Measurements from ENCODE around the gene MEI1. TPM values are rescaled to one million over a fixed set of nuclear protein-coding genes. Genes with fewer than 3 reads are reported as not detected.

MEI1 gene
- total RNA-seq, 1 experiment from 2014 or later, result 4.9 TPM

Small RNAs within 50 kb of the gene (small RNA-seq; reads per million reads assigned to genes)
- gene HMGN2P10 (not detected), gene RF00019 (not detected), gene RNU6-476P (not detected), gene RNU6ATAC22P (not detected)

Other genes with a start within 250 kb of the MEI1 start
- gene PHF5A, start 230.8 kb upstream of the MEI1 start, total RNA-seq (2014; rRNA removed; shearing (Covaris generic); ENCODE audit: low replicate concordance), result 43.2 and 90.3 TPM in 2 replicates
- 67.7 and 102 TPM in 2 replicates for gene ACO2, start 230.4 kb upstream of the MEI1 start, total RNA-seq (2014; rRNA removed; shearing (Covaris generic); ENCODE audit: low replicate concordance)
- gene POLR3H, start 155.0 kb upstream of the MEI1 start, total RNA-seq (2014; rRNA removed; shearing (Covaris generic); ENCODE audit: low replicate concordance), result 13.2 and 17.1 TPM in 2 replicates
- not detected in 2 replicates for gene CSDC2, start 138.5 kb upstream of the MEI1 start, total RNA-seq (2014; rRNA removed; shearing (Covaris generic); ENCODE audit: low replicate concordance)
- 10.0 and 15.2 TPM in 2 replicates for gene PMM1, start 109.7 kb upstream of the MEI1 start, total RNA-seq (2014; rRNA removed; shearing (Covaris generic); ENCODE audit: low replicate concordance)
- 27.9 and 76.0 TPM in 2 replicates for gene DESI1, start 78.5 kb upstream of the MEI1 start, total RNA-seq (2014; rRNA removed; shearing (Covaris generic); ENCODE audit: low replicate concordance)
- gene XRCC6, start 78.2 kb upstream of the MEI1 start, total RNA-seq (2014; rRNA removed; shearing (Covaris generic); ENCODE audit: low replicate concordance), result 173 and 248 TPM in 2 replicates
- 148 and 185 TPM in 2 replicates for gene SNU13, start 10.6 kb upstream of the MEI1 start, total RNA-seq (2014; rRNA removed; shearing (Covaris generic); ENCODE audit: low replicate concordance)
- 4.4 and 12.5 TPM in 2 replicates for gene CCDC134, start 101.2 kb downstream of the MEI1 start, total RNA-seq (2014; rRNA removed; shearing (Covaris generic); ENCODE audit: low replicate concordance)
- gene SREBF2, start 133.6 kb downstream of the MEI1 start, total RNA-seq (2014; rRNA removed; shearing (Covaris generic); ENCODE audit: low replicate concordance), result 159 and 190 TPM in 2 replicates
- 3.2 and 6.5 TPM in 2 replicates for gene SHISA8, start 215.6 kb downstream of the MEI1 start, total RNA-seq (2014; rRNA removed; shearing (Covaris generic); ENCODE audit: low replicate concordance)
- gene TNFRSF13C, start 227.3 kb downstream of the MEI1 start, total RNA-seq (2014; rRNA removed; shearing (Covaris generic); ENCODE audit: low replicate concordance), result 130 and 141 TPM in 2 replicates
- gene CENPM, start 247.6 kb downstream of the MEI1 start, total RNA-seq (2014; rRNA removed; shearing (Covaris generic); ENCODE audit: low replicate concordance), result 83.8 and 108 TPM in 2 replicates